GM19463 (cell line): ENCODE results near the gene MGMT.

Source experiments
- ATAC-seq: cut with Tn5 transposase; IDR thresholded peaks from one replicate; pipeline ENCODE4 v1.9.1; 2021; ENCODE audit warnings: mild to moderate bottlenecking, moderate library complexity; ENCODE audit not compliant: unreplicated experiment

Gene MGMT

DNA sequence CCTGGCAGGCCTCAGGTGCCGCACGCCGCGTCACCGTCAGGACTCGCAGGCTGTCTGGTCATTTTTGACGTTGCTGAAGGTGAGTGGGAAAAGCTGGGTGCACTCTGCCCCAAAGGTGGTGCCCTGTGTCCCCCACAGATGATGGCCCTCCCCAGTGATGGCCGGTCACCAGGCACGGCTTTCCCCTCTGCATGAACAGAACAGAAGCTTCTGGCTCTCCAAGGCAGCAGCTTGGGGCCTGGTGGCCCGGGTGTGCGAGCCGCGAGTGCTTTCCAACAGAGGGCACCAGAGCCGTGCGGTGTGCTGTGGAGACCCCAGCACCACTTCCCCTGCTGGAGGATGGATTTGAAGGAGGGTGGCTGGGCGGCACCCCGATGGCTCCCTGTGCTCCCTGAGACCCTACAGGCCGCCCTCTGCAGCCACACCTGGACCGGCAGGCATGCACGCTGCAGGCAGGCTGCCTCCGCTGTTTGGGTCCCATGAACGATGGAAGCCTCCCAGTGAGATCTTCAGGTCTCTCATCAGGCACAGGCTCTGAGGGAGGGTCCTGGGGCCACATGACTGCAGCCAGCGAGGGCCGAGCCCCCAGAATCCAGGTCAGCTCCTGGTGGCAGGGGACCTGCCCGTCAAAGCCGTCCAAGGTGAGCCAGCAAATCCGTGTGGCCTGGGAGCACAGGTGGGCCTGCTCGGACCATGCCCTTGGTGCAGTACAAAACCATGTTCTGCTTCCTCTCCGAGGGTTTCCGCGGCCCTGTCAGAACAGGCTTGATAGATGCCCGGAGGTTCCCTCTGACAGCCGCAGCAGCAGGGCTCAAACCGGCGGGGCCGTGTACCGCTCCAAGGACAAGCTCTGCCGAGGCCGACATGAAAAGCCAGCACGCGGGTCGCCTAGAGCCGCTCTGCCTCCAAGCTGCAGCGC lies 301.7 kb downstream of the MGMT start:
- ATAC-seq = no peak

DNA sequence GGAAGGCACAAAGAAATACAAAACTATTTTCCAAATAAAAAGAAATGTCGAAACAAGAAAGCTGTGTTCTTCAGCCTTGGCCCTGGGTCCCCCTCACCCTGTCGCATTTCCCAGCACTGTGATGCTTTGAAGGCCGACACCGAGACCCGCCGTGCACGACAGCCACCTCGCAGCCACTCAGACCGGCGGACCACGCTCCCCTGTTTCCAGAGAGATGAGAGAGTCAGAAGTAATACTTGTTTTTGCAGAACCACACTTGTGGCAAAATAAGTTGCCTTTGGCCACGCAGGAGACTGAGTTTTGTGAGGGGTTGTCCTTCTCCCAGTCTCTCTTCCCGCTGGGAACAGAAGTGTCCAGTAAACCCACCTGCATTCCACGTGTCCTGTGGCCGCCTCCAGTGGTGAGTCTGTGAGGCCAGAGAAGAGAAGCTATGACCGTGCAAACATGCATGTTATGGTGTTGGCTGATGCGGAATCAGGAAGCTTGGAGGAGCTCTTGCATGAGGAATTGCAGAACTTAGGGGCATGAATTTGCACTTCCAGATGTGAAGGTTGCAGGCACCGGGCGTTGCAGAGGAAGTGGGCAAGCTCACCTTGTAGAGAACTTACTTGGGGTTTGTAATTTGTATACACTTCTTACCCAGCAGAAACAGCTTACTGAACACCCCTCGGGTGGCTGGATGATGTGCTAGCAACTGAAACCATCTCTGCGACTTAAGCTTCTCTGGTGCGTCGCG lies 302.5 kb downstream of the MGMT start:
- no peak for ATAC-seq

DNA sequence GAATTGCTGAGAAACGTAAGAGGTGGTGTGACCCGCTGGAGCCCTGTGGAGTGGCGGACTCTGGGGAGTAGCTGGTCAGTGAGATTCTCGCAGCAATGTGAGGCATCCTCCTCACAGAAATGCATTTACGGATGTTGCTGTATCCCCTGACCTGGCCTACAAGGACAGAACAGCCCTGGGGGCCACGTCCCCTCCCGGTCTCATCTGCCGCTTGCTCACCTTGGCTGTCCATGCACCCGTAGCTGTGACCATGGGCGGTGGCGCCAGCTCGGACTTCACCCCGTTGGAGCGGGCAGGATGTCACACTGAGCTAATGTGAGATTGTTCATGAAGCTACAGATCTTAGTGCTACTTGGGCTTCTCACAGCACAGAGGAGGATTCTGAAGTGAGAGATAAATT lies 303.2 kb downstream of the MGMT start:
- ATAC-seq = no peak

DNA sequence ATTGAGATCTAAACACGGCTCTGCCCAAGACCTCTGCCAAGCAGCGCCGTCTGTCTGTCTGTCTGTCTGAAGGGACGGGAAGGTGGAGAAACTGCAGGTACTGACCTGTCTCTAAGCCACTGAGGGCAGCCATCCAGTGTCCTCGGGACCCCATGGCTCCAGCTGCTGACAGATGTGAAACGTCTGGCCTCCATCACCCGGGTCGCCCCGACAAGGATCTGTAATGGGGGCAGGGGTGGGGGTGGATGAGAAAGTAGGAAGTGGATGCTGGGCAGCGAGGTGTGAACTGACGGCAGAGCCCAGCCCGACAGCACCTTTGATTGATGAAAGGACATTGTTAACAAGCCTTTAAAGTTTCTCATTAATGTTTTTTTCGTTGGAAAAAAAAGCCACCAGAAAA lies 304.0 kb downstream of the MGMT start:
- ATAC-seq = no peak

DNA sequence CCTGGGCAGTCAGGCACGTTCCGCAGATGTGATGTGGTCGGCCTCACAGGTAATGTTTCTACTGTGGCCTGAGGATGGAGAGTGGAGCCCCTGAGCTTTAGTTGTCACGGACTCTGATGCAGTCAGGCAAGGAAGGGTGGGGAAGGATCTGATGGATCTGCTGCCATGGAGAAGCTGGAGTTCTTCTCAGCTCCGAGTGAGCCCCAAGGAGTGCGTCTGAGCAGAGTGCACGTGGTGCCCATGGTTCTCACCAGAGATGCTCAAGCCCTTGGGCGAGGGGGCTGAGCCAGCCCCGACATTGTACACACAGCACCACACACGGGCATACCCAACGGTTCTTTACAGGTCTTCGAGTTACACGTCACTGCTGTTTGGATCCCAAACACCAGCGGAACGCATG lies 304.5 kb downstream of the MGMT start:
- ATAC-seq = no peak

DNA sequence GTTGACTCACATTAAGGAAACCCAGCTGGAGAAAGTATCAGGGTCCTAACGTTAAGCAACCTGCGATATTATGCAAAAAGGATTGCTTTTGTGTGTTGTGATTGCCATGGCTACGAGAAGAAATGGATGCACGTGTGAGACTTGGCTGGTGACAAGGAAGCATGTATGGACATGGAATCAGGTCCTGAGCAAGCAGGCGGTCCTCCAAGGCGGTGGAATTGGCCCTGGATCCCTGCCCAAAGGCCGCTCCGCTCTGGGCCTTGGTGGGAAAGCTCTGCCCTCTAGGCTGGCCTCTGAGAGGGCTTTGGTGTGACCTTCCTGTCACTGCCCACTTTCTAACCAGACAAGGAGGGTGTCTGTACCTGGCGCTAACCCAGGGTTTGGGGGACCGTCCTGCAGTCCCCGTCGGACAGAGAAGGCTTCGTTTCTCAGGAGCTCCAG lies 305.0 kb downstream of the MGMT start:
- no peak for ATAC-seq

DNA sequence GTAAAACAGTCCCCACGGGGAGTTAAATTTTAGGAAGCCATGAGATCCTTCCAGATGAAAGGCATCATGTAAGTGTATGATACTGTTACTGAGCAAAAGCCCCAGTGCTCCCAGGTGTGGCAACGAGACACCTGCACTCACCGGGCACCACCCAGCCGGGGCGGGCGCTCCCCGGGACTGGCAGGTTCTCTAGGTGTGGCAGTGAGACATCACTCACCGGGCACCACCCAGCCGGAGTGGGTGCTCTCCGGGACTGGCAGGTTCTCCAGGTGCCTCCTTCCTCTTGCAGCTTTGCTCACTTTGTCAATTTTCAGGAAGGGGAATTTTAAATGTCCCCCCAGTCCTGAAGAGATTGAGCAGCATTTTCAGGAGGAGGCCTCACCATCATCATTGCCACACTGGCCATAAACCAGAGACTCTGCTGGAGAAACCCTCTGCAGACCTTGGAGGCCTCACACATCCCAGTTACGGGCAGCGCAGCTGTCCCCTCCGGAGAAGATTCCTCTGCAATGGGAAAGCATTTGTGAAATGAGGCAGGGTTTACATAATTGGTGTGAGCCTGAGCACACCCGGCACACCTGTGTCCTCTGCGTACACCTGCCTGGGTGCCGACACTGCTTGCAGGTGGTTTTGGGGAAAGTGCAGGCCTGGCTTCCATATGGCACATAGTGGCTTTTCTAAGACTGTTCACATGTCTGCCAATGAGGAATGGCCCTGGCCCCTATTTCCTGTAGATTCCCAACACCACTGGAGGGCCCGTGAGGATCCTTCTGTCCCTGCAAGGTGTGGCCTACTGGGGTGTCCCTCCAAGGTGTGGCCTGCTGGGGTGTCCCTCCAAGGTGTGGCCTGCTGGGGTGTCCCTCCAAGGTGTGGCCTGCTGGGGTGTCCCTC lies 305.7 kb downstream of the MGMT start:
- no peak for ATAC-seq

DNA sequence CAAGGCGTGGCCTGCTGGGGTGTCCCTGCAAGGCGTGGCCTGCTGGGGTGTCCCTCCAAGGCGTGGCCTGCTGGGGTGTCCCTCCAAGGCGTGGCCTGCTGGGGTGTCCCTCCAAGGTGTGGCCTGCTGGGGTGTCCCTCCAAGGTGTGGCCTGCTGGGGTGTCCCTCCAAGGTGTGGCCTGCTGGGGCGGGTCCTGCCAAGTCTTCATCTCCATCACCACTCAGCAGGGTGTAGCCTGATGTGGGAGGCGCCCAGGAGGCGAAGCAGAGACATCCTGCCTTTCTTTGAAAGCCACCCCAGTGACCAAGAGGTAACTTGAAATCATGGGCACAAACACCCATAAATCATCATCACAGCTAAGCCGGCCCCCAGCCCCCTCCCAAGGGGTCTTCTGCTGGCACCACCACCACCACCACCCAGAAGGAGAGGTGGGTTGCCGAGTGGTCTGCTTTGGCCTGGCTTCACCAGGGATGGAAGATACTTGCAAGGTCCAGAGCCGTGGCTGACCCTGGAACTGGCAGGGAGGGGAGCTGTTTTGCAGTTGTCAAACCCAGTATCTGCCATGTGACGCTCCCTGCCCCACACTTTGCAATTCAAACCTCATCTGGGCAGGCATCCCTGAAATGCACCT lies 306.4 kb downstream of the MGMT start:
- no peak for ATAC-seq

DNA sequence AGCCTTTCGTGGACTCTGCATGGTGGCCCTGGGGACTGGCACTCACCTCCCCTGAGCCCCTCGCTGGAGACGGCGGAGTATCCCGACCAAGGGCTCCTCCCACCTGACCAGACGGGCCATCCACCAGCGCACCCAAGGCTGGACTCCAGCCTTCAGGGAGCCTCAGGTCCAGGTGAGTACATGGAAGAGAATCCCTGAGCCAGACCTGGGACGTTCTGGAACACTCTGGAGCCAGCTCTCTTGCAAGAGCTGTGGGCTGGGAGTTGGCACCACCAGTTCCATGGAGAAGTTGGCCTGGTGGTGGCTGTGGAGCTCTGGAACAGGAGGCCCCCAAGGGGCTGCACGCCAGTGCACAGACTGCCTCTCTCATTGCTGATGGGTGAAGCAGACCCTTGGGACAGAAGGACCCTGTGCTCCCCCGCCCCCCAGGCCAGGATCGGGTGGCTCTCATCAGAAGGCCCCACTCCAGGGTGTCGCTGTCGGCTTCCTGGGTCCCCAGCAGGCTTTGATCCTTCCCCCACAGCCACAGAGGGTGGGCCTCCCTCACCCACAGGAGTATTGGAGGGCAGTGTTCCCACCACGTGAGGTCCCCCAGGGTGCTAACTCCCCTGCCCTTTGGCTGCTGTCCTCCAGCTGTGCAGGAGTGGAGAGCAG lies 307.2 kb downstream of the MGMT start:
- ATAC-seq = no peak

DNA sequence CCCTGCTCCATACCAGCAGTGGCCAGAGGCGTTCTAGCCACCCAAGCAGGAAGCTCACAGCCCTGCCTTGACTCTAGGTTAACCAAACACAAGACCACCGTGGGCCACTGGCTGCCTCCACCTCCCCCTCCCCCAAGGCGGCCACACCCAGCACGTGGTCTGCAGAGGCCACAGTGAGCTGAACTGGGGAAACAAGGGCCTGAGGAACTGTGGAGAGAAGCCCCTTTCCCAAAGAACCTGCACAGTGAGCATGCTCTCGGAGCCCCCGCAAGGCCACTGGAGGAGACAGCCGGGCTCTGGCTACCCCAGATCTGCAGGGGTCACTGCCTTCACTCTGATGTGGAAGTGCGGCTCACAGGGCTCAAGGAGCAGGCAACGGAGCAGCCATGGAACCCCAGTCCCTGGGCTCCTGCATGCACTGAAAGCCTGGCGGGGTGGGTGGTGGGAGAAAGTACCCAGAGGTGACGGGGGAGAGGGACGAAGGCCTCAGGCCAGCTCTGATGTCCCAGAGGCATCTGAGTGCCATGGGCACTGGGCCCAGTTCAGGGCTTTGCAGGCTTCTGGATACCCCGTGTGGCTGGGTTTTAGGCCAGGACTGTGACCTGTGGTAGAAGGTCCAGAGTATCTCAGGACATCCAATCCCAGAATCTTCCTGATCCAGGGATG lies 307.8 kb downstream of the MGMT start:
- ATAC-seq = no peak

DNA sequence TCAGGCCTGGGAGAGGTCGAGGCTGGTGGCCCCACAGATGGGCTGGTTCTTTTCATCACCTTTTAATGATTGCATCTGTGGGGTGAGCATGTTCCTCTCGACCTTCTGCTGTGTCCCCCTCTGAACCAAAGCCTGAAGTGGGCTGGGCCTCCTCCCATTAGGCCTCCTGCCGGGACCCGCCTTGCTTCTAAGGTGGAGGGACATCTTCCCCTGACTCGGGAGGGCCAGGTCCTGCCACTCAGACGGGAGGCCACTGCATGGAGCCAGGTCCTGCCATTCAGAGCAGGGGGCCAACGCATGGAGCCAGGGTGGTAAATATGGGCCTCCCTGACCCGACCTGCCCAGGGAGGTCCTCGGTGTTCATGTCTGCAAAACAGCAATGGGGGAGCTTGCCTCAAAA lies 308.6 kb downstream of the MGMT start:
- no peak for ATAC-seq

DNA sequence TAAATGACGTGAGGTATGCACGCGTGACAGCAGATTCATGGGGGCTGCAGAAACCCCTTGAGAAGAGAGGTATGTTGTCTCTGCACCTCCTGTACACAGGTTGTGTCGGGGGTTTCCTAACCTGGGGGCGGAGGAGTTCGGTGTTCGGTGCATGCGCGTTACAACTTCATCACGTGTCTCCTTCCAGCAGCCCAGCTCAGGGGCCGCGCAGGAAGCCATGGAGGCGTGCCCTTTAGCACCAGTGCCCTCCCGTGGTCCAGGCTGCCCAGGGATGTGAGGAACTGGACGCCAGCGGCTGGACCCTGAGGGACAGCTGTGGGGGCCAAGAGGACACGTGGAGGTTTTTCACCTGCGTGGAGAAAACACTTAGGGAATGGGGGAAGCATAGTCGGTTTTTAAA lies 310.6 kb downstream of the MGMT start:
- ATAC-seq = no peak

DNA sequence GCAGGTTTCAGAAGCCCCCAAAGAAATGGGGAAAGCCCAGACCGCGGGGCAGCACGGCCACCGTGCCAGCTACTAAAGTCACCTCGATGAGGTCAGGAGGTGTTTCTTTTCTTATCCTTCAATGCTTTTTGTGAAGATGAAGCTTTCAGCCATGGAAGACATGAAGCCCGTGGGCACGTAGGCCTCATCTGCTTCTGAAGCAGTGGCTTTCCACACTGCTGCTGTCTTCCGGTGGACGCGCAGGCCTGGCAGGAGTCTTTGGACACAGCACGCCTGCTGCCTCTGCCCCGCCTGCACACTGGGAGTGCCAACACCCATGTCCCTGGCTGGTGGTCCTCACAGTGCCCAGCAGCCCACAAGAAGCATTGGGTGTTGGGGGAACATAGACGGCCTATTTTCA lies 311.5 kb downstream of the MGMT start:
- no peak for ATAC-seq

DNA sequence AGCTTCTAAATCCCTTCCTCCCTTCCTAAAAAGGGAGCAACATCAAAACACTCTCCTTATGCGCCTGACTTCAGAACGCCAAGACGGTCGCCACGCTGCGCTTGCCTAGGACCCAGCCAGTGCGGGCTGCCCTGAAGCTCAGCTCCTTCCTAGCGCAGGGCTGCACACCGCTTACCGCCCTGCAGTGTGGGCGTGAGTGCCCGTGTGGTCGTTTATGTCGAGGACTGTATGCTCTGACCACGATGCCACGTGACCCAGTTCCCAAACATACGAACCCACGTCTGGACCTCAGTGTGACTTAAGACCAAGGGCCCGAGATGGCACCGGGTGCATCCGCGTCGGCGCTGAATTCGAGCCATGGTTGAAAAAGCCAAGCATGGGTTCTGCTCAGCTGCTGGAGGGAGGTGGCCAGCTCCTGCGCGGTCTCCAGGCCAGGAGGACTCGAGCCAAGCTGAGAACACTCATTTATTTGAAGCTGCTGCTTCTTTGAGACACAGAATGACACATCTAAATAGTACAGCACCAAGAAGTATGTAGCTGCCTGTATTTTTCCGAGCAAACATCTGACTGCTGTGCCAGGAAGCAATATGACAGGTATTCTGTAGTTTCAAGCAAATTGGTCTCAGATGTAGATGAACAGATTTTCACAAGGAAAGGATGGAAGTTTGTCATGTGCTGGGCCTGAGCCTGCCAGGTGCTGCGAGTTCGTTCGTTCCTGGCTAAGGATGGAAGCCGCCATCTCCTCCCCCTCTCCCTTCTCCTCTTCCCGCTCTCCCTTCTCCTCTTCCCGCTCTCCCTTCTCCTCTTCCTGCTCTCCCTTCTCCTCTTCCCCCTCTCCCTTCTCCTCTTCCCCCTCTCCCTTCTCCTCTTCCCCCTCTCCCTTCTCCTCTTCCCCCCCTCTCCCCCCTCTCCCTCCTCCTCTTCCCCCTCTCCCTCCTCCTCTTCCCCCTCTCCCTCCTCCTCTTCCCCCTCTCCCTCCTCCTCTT lies 312.4 kb downstream of the MGMT start:
- ATAC-seq = no peak

DNA sequence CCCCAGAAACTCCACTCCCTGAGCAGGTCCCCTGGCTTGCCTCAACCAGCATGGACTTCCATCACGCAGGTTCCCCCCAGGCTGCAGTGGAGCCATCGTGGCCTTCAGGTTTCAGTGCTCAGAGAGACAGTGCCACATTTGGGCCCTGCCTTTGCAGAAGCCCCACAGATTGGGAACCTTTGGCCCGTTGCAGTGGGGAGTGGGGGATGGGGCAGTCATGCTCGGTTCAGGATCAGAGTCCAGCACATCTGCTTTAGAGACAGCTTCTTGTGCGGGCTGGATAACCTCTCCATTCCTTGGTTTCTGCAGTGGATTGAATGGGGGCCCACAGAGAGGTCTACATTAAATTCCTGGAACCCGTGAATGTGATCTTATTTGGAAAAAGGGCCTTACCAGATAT lies 313.2 kb downstream of the MGMT start:
- no peak for ATAC-seq

DNA sequence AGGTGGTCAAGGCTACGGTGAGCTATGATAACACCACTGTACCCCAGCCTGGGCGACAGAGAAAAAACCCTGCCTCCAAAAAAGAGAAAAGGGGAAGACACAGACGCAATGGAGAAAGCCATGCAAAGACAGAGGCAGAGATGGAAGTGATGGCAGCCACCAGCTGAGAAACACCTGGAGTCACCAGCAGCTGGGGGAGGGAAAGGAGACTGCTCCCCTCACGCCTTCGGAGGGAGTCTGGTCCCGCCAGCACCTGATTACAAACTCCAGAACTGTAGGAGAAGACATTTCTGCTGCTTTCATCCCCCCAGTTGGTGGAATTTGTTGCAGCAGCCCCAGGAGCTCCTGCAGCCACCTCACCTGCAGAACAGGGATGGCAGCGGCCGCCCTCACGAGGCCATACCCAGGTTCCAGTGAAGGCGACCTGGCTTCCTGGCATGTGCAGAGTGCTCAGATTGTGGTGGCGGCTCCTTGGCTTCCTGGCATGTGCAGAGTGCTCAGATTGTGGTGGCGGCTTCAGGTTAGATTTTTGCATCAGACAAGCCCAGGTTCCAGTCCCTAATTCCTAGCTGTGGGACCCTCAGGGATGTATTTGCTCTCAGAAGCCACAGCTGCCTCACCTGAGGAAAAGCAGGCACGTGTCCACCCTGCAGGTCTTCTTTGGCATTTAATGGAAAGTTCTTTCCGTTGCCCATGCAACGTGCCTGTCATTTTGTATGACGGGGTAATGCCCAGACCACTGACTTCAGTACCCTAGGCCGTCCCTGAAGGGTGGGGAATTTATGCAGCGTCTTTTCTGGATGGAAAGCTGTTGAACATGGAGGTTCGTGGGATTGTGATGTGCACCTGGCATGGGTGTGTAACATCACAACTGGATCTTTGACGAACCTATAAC lies 314.1 kb downstream of the MGMT start:
- ATAC-seq = no peak

DNA sequence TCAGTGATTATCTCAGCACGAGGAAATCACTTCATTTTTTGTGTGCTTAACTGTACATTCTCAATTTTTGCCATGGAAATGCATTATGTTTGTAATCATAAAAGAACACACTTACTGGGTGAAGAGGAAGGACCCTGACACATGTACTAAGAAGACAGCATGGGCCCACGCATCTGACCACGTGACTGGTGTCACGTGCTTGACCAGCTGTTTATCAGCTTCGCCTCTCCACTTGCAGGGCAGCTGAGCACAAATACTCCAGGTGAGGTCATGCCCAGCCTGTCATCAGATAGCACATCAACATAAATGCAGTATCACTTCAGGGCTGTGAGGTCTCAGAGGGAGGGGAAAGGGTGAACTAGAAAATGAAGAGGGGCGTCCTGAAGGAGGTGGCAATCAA lies 317.2 kb downstream of the MGMT start:
- no peak for ATAC-seq

DNA sequence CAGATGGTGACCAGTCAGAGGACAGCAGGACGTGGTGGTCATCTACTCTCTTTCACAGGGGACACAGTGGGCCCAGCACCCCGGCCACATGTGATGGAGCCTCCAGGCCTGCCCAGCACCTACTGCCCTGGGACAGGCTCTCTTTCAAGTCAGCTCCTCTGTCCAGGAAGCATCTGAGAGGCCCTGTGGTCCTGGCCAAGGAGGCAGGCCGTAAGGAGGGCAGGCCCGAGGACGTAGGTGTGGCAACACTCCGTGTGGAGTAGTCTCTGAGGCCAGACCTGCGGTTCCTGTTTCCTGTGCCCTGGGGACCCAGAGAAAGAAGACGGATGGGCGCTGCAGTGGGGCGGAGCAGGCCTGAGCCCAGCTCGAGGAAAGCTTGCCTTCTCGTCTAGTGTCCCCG lies 317.9 kb downstream of the MGMT start:
- no peak for ATAC-seq
